Measurements from ENCODE around the gene PRR13.
"Not testable (repeated sequence)": the region's sequence is repeated elsewhere in the genome, so short reads cannot be mapped to it uniquely, and the experiment has no call there.

PRR13 gene

DNA sequence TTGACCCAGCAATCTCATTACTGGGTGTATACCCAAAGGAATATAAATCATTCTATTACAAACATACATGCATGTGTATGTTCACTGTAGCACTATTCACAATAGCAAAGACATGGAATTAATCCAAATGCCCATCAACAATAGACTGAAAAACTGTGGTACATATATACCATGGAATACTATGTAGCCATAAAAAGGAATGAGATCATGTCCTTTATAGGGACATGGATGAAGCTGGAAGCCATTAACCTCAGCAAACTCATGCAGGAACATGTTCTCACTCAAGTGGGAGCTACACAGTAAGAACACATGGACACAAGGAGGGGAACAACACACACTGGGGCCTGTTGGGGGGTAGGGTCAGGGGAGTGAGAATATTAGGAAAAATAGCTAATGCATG lies 2.0 kb upstream of the PRR13 start:
- not testable (repeated sequence) for DNase-seq (ENCODE audit: low spot score)

GRCh38 chr12:53443955-53444354 lies 2.4 kb downstream of the PRR13 start:
- DNase-seq (ENCODE audit: low spot score) = no peak

DNA sequence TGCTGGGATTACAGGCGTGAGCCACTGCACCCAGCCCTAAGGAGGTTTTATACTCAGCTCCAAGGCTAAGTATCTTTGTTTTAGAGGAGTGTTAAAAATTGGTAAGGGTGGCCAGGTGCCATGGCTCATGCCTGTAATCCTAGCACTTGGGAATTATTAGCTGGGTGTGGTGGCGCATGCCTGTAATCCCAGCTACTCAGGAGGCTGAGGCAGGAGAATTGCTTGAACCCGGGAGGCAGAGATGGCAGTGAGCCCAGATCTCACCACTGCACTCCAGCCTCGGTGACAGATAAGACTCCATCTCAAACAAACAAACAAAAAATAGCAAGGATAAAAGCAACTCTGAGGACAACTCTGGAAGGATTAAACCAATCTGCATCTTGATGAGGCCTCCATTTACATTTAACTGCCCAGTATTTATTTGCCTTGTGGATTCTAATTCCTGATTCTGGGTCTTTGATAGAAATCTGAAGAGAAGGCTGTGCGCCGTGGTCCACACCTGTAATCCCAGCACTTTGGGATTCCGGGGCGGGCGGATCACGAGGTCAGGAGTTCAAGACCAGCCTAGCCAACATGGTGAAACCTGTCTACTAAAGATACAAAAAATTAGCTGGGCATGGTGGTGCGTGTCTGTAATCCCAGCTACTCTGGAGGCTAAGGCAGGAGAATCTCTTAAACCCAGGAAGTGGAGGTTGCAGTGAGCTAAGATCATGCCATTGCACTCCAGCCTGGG lies 3.2 kb downstream of the PRR13 start:
- not testable (repeated sequence) for DNase-seq (ENCODE audit: low spot score)

GRCh38 chr12:53450936-53451335 lies 9.4 kb downstream of the PRR13 start:
- DNase-seq (ENCODE audit: low spot score) = no peak

GRCh38 chr12:53451661-53452158 lies 10.2 kb downstream of the PRR13 start, which contains the start of gene PCBP2:
TSS of gene PCBP2 (plus strand) at chr12:53452102. CDS start at chr12:53454801, 2,699 bp downstream.
- DNase-seq (ENCODE audit: low spot score) = peak; percentile 100

GRCh38 chr12:53452159-53453077 lies 10.9 kb downstream of the PRR13 start:
- DNase-seq (ENCODE audit: low spot score) = peak; percentile 97

GRCh38 chr12:53453953-53454640 lies 12.6 kb downstream of the PRR13 start:
- no peak for DNase-seq (ENCODE audit: low spot score)

DNA sequence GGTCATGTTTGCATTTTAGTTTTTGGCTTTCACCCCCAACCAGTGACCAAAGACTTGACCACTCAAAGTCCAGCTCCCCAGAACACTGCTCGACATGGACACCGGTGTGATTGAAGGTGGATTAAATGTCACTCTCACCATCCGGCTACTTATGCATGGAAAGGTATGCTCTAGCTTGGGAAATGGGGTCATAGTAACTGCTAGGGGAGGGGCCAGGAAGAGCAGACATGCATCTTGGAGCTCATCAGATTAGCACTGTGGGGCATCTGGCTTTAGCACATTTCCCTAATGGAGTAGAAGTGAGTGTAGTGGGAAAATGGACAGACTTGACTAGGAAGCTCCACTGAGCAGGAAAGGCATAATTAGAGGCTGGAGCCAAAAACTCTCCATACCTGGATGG lies 13.2 kb downstream of the PRR13 start:
- no peak for DNase-seq (ENCODE audit: low spot score)

GRCh38 chr12:53456654-53457366 lies 15.3 kb downstream of the PRR13 start:
- no peak for DNase-seq (ENCODE audit: low spot score)

GRCh38 chr12:53459097-53459496 lies 17.6 kb downstream of the PRR13 start:
- DNase-seq (ENCODE audit: low spot score) = no peak

- no peak for DNase-seq (ENCODE audit: low spot score)
These were observed 19.5 kb downstream of the PRR13 start for GRCh38 chr12:53461059-53461458.

DNA sequence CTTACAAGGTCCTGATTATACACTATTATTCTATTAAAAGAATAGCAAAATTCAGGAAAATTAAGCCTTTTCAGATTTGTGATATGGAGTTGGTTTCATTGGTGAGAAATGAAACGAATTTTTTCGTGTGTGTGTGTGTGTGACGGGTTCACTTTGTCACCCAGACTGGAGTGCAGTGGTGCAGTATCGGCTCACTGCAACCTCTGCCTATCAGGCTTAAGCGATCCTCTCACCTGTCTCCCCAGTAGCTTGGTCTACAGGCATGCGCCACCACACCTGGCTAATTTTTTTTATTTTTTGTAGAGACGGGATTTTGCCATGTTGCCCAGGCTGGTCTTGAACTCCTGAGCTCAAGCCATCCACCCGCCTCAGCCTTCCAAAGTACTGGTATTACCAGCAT lies 20.1 kb downstream of the PRR13 start:
- DNase-seq (ENCODE audit: low spot score) = no peak

- no peak for DNase-seq (ENCODE audit: low spot score)
These were observed 21.4 kb downstream of the PRR13 start for GRCh38 chr12:53462935-53463334.

DNA sequence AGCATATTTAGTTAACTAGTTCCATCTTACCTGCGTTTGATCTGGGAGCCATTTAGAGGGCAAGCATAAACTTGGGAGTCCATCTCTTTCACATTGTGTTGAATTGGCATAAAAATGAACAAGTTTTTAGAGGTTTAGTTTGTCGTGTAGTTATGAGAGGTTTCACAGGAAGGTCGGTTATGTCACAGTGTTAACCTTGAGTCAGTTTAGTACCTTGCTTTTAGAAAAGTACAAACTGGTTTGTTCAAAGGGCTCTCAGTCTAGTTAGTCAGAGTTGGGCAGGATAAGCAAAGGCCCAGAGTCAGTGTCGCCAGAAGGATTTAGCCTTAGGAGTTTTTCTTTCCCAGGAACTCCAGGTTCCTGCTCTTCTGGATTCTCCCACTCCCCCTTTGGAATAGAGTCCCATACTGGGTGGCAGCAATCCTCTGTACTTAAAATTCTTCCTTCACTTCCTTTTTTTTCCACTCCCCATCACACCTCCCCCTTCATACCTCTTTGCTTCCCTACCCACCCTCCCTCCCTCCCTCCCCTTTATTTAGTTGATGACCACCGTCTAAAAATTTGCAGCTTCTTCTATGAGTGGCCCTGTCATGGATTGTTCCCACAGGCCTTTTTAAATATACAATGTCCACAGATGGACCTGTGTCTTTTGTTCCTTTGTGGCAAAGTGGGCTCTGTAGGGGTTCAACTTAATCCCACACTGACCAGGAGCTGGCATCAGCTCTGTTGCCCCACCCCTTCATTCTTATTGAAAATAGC lies 22.4 kb downstream of the PRR13 start:
- no peak for DNase-seq (ENCODE audit: low spot score)

DNA sequence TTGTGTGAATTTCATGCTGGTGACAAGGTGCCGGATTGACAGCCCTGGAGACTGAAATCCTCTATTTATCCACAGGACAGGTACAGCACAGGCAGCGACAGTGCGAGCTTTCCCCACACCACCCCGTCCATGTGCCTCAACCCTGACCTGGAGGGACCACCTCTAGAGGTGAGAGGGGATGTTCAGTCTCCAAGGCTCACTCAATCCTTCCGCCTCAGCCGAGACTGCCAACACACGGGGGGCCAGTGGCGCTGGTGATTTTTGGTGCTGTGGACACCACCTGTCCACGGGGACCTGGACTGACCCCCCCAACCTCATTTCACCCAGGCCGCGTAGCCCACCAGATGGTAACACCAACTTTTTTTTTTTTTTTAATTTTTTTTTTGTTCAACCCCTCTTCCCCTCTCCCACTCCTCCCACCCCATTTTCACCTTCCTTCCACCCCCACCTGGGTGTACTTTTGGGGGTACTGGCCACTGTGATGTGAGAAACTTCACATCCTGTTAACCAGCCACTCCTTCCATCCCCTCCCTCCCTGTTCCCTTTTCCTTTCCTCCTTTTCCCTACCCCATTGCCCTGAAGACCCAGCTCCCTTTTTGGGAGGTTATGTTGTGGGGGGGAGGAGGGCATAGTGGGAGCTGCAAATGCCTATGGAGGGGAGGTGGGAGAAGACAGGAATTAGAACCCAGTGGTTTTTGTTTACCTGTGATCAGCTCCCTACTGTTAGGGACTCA lies 23.3 kb downstream of the PRR13 start:
- no peak for DNase-seq (ENCODE audit: low spot score)

DNA sequence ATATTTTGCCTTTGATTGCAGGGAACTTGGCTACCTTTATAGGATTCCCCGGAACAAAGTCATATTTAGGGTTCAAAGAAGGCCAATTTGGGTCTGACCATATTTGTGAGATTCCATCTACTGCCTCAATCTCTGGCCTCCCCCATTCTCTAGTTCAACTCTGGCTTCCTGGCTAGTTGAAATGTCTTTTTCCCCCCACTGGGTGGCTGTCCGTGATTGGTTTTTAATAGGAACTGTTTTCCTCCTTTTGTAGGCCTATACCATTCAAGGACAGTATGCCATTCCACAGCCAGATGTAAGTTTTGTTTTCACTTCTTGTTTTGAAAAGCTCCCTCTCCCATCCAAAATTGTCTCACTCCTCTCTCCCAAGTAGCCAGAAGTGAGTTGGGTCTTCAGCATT lies 24.1 kb downstream of the PRR13 start:
- no peak for DNase-seq (ENCODE audit: low spot score)

DNA sequence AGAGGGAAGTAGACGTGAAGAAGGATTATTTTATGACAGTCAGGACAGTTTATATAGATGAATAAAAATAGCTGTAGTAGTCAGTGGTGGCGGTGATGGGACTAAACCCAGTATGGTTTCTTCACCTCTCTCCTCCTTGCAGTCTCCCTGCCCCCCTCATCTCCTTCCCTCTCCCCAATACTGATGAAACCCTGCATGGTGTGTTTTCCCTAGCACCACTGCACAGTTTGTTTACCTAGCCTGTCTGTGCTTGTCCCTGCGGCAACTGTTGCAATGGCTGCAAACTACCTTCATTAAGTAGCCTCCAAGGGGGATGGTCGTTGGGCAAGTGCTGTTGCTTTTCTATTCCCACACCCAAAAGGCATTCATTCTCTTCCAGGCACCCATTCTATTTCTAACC lies 25.1 kb downstream of the PRR13 start:
- DNase-seq (ENCODE audit: low spot score) = no peak

GRCh38 chr12:53467082-53467481 lies 25.5 kb downstream of the PRR13 start:
- no peak for DNase-seq (ENCODE audit: low spot score)

DNA sequence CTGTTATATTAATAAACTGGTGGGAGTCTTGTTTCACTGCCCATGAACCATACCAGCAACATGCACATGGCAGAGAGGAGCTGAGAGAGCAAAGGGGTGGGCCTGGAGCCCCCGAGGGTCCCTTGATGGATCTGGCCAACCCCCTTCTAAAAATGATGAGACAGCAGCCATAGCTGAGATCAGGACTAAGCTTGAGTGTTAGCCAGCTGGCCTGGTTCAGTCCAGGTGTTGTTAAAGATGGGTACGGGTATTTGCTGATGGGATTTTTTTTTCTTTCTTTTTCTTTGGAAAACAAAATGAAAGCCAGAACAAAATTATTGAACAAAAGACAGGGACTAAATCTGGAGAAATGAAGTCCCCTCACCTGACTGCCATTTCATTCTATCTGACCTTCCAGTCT lies 26.3 kb downstream of the PRR13 start:
- DNase-seq (ENCODE audit: low spot score) = no peak

- no peak for DNase-seq (ENCODE audit: low spot score)
These were observed 26.7 kb downstream of the PRR13 start for GRCh38 chr12:53468282-53468681.

Measured in ecto neural progenitor cell (in vitro differentiated cells).